HG03521 (cell line): ENCODE results near the gene ZNF785.

Experiments used
- ATAC-seq: cut with Tn5 transposase; IDR thresholded peaks from one replicate; pipeline ENCODE4 v1.9.1; 2021; ENCODE audit warnings: mild to moderate bottlenecking, moderate library complexity; ENCODE audit not compliant: unreplicated experiment

Gene ZNF785

DNA sequence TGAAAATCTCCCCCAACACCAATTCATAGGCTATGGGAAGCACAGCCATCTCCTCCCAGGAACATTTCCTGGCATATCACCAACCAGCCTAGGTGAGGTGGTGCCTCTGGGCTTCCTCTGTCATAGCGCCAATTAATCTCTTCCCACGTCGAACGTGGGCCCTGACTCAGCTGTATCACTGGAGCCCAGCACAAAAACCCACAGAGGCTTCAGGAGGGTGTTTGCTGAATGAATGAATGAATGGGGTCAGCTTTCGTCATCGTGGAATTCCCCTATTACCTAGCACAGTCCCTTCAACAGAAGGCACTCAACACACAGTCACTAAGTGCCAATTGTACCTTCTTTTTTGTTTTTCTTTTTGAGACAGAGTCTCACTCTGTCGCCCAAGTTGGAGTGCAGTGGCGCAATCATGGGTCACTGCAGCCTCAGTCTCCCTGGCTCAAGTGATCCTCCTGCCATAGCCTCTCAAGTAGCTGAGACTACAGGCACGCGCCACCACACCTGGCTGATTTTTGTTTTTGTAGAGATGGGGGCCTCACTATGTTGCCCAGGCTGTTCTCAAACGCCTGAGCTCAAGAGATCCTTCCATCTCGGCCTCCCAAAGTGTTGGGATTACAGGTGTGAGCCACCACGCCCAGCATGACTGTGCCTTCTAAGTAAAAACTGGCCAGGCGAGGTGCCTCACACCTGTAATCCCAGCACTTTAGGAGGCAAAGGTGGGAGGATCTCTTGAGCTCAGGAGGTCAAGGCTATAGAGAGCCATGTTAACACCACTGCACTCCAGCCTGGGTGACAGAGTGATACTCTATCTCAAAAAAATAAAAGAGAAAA lies 18.1 kb downstream of the ZNF785 start:
- no peak for ATAC-seq

DNA sequence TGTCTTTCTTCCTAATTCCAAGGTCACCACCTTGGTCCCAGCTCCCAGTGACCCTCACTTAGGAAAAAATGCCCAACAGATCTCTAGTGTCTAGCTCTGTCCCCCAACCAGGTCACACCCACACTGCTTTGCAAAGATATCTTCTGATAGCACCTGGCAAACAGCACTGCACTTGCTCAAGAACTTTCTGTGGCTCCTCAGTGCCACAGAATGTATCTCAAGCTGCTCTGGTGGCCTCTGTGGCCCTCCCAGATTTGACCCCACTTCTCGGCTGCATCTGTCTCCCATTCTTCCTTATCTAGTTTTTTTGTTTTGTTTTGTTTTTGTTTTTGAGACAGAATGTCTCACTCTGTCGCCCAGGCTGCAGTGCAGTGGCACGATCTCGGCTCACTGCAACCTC lies 19.0 kb downstream of the ZNF785 start:
- ATAC-seq, result no peak

DNA sequence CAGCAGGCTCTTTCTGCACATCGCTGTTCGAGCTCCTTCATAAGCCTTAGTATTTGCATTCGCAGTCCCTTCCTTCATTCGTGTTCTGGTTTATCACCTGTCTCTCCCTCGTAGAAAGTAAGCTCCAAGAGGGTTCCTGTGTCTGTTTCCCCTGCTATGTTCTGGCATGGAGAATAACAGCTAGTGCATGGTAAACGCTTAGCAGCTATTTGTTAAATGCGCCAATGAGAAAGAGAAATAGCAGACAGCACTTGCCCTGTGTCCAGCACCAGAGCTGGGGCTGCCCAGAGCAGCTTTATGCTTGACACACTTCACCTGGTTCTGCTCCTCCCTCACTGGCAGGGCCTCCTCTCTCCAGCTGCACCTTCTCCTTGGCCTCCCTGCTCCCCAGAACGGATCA lies 19.5 kb downstream of the ZNF785 start:
- ATAC-seq, result no peak

DNA sequence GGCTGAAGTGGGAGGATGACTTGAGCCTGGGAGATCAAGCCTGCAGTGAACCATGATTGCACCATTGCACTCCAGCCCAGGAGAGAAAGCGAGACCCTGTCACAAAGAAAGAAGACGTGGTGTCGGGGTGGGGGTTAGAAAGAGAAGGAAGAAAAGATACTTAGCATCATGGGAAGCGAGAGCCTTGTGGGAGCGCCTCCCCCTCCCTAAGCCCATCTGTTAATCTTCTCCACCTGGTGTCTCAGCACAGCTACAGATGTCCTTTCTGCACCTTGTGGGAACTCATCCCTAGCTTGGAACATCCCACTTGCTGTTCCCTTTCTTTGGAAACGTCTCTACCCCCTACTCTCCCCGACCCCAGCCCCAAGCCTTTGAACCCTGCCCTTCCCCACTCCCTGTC lies 20.0 kb downstream of the ZNF785 start:
- ATAC-seq, result no peak

DNA sequence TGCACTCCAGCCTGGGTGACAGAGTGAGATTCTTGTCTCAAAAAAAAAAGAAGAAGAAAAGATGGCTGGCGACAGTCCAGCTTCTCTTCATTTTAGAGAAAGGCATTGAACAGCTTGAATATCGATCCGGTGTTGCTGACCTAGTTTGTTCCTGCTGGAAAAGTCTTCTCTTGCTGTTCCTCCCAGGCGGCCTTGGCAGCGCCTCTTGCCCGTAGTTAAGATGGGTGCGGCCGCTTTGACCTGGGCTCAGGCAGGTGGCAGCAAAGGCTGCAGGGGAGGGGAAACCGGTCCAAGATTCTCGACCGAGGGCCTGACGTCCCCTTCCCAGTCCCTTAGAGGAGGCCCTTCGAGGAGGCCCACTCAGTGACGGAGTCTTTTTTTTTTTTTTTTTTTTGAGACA lies 23.5 kb downstream of the ZNF785 start:
- ATAC-seq, result no peak

DNA sequence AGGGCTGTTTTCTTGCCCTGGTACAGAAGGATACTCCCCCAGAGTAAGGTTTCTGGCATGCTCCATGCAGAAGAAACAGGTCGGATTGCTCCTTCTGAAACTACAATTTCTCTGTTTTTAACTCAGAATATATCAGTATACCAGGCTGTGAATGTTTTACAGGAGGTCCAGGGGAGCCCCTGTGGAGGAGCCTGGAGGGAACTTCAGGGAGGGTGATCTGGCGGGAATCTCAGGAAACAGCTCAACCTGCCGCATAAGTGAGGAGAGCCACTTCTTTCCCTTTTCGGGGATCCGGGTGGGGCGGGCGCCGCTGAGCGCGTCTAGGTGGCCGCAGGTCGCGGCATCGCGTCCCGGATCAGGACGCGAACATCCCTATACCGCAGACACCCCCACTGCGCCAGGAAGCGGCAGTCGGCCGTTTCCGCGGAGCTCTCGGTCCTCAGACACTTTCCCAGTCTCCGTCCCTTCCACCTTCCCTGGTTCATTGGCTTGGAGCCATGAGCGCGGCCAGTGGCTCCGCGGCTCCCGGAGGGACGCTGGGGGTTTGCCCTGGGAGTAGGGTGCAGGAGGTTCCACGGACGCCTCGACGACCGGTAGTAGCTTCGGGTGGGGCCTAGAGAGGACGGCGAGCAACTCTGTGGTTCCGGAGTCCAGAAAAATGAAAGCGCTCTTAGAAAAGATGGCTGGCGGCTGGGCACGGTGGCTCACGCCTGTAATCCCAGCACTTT lies 24.2 kb downstream of the ZNF785 start:
- ATAC-seq, result no peak

DNA sequence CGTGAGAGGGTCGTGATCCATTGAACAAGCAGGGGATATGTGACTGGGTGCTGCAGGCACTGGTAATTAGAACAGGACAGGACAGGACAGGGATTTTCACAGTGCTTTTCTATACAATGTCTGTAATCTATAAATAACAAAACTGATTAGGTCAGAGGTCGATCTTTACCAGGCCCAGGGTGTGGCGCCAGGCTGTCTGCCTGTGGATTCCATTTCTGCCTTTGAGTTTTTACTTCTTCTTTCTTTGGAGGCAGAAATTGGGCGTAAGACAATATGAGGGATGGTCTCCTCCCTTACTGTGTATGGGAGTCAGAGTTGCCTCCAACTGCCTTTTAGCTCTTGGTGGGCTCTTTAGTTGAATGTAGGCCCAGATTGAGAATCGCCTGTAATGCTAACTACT lies 25.8 kb downstream of the ZNF785 start:
- no peak for ATAC-seq

DNA sequence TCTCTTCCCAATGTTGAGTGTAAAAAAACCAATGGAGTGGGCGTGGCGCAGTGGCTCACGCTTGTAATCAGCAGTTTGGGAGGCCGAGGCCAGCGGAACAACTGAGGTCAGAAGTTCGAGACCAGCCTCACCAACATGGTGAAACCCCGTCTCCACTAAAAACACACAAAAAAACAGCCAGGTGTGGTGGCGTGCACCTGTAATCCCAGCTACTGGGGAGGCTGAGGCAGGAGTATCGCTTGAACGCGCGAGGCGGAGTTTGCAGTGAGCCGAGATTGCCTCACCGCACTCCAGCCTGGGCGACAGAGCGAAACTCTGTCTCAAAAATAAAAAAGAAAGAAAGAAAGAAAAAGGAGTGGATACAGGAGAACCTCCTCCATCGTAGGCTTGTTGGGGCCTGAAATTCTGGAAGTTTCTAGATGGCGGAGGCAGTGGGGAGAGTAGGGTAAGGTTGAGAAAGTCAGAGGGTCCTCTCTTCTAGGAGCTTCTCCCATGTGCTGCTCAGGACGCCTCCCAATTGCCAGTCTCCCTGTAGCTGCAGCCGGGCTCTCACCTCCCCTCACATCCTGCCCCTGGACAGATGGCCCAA lies 26.6 kb downstream of the ZNF785 start:
- no peak for ATAC-seq

DNA sequence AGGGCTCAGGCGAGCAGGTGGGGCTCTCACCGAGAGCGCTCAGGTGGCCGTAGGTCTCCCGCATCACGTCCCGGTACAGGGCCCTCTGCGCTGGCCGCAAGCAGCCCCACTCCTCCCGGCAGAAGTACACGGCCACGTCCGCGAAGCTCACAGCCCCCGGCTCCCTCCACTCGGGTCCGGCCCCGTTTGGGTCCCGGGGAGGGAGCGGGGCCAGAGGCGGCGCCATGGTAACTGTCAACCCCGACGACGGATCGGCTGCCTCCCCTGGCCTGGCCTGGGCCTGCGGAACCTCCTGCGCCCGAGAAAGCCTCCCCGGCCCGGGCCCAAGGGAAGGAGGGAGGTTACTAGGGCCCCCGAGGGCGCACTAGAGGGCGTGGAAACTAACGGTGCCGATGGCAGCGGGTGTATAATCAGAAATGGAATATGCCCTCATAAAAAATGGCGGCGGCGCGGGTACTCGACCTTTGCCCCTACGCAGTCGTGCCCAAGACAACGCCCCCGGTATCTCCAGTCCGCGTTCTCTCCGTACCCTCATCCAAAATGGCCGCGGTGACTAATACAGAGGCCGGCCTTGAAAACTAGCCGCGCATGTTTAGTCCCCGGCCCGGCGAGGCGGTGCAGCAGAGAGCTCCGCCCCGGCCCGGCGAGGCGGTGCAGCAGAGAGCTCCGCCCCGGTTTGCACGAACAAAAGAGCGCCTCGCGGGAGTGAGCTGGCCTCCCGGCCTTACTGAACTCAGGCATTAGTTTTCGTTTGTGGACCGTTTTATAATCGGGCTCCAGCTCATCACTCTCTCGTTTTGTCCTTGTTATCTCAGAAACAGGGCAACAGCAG lies 27.3 kb downstream of the ZNF785 start, which contains the start of gene ZNF764:
ZNF764 (minus strand) TSS at position 418 of the 832 bp plus-strand sequence; CDS start at position 226, 192 bp downstream.
- ATAC-seq, result peak; percentile 89

DNA sequence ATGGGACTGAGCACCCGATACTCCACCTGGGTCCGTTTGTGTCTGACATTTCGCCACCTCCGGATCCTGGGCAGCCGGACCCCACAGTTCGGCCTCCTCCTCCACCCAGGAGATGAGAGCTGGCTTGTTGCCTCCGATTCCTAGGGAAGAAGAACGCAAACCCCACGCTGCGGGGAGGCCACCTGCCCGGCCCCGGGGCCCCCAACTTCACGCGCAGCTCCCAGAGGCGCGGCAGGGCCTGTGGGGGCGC lies 27.9 kb downstream of the ZNF785 start:
- peak; percentile 11 for ATAC-seq

DNA sequence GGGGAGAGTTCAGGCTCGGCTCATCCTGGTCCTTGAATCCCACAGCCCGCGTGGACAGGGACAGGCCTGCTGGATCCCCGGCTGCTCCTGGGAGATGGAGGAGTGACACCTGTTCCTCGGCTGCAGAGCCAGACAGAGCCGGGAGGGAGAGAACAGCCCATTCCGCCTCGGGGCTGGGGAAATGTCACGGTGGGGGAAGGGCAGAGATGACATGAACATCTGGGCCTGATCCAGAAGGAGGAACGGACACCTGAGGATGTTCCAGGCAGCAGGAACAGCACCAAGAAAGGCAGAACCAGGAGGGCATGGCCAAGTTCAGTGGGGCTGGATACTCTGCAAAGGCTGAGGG lies 29.4 kb downstream of the ZNF785 start:
- ATAC-seq, result no peak

DNA sequence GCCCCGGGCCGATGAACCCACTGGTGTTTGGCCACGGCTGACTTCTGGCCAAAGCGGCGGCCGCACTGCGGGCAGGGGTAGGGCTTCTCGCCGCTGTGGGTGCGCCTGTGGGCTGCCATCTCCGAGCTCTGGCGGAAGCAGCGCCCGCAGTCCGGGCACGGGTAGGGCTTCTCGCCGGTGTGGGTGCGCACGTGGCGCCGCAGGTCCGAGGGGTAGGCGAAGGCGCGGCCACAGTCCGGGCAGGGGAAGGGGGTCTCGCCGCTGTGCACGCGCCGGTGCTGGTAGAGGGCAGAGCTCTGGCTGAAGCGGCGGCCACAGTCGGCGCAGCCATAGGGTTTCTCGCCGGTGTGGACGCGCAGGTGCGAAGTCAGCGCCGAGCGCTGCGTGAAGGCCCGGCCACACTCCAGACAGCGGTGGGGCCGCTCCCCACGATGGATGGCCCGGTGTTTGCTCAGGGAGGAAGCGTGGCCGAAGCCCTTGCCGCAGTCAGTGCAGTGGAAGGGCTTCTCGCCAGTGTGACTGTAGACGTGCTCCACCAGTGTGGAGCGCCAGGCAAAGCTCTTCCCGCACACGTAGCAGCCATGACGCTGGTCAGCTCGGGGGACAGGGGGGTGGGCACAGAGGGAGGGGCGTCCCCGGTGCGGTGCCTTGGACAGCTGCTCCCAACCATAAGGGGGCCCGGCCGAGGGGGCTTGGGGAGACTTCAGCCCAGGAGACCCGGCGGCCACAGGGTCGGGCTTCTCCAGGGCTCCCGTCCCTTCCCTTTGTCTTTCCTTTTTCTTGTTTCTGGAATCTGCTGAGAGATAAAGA lies 30.0 kb downstream of the ZNF785 start:
- no peak for ATAC-seq

DNA sequence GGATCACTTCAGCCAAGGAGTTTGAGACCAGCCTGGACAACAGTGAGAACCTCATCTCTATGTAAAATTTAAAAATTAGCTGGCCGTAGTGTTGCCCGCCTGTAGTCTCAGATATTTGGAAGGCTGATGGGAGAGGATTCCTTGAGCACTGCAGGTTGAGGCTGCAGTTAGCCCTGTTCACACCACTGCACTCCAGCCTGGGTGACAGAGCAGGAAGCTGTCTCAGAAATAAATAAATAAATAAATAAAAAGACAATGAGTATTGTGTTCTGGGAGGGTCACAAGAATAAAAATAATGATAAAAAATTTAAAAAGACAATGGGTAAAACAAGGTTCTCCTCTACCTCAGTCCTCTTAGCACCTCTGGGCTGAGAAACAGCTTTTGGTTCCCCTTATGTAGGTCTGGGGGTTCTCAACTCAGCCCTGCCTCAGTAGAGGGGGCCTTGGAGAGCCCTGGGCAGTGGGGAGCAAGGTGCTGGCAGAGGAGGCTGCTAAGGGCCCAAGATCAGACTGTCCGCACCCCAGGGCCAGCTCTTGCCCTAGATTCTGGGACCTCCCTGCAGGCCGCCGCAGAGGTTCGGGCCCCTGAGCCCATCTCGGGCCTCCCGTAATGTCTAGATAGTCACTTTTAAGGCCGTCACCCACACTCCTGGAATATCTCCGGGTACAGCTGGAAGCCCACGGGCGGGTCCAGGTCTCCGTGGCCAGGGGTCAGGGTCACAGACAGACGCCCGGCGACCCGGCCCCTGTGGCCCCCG lies 30.8 kb downstream of the ZNF785 start:
- ATAC-seq, result no peak

DNA sequence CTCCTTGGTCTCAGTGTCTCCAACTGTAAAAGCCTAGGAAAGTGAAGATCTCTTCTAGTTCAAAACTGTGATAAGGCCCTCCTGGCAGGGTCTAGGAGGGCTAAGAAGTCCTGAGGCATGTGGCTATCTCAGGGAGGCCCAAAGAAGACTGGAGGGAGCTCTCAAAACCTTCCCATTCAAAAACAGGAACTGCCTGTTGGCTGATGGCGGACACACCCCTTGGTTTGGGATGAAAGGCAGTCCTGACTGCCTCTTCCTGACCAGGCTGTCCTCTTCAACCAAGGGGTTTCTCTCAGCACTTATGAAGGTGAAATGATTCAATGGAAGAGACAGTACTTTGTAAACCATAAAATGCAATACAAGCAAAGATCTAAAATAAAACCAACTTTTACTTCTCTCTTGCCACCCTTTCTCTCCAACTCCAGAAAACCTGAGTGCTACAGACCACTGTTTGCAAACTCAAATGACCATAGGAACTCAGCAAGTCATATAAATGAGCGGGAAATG lies 32.1 kb downstream of the ZNF785 start:
- no peak for ATAC-seq

DNA sequence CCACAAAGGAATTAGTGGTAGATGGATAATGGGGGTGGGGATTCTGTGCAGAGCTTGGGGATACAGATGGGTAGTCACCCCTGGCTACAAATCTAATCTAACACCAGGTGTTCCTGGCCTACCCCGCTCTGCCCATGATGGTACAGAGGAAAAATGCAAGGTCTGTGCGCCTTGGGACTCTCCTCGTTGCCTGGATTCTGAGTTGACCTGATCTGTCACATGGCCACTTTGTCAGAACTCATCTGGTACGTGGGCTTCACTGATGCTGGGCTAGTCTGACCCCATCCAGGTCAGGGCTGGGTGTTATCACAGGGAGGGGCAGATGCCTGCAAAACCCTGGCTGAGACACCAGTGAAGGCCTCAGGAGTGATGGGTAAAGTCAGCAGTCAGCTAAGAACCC lies 32.5 kb downstream of the ZNF785 start:
- ATAC-seq, result no peak

DNA sequence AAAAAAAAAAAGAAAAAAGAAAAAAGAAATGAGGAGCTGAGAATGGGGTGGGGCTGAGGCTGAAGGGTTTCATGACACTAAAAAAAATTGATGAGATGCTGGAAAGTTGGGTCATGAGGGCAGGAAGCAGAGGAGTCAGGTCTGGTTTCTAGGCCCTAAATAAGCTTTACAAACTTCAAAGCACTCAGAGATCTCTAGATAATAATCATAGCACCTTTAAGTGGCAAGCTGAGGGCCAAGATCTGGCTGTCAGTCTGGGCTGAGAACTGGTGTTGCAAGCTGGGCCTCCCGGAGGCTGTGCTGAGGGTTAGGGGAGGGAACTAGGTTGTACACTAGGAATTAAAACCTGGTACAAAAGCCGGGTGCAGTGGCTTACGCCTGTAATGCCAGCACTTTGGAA lies 33.7 kb downstream of the ZNF785 start:
- ATAC-seq, result no peak

DNA sequence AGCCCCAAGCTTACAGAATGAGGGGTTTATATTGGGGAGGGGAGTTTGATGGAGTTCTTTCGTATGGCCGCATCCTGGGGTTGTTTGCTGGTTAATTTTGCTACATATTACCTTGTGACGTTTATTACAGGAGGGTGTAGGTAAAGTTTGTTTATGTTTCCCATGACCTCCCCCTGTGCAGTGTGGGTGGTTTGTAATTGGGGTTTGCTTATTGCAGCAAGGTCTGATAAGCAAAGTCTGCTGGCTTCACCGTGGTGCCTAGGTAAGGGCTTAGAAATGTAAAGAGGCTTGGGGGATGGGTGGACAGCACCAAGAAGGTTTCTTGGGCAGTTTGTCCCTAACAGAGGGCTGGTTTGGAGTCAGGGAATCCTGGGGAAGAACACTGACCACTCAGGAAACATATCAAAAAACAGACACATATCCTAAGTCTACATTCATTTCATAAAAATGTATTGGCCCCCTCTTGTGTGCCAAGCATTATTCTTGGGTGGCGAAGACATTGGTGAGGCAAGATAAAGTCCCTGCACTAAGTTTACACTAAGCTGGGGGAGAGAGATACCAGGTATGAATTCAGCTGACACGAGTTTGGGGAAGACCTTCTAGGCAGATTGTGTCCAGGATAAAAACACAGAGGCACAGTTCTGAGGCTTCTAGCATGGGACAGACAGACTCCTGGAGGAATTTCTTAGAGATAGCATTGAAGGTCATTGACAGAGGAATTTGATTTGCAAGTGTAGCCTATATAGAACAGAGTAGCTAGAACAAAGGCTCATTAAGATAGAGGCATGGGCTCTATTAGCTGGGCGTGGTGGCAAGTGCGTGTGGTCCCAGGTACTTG lies 36.9 kb downstream of the ZNF785 start:
- no peak for ATAC-seq

DNA sequence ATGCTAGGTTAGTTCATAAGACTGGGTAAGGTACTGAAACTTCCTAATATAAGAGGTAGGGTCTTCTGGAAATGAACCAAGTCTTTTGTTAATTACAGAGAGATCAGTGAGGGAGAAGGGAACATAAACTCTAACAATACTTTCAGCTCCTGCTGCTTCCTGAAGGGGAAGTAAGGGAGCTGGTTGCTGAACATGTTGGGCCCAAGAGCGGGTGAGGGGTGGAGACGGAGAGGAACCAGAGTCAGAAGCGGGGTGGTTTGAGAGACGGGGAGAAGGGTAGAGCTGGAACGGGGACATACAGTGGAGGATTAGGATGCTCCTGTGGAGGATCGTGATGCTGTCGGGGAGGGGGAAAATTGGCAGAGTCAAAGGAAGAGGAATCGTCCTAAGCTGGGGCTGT lies 39.4 kb downstream of the ZNF785 start:
- no peak for ATAC-seq

DNA sequence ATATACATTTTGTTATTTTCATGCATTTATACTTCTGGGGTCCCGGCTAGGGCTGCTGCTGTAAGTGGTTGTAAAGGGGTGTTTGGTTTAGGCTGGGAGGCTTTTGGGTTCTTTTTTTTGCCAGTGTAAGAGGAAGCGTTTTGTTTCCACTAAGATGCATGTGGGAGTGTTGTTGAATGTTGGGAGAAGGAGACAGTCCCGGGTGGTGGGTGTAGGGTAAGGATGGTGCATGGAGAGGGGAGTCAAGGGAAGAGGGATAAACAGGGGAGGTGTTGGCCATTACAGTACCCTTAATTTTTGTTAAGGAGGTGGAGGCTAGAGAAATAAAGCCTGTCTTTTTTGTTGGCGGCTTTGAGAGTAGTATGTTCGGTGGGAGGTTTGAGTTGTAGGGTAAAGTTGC lies 42.4 kb downstream of the ZNF785 start:
- no peak for ATAC-seq
